Measurements from ENCODE around the gene ENOX1.

ENOX1 gene

DNA sequence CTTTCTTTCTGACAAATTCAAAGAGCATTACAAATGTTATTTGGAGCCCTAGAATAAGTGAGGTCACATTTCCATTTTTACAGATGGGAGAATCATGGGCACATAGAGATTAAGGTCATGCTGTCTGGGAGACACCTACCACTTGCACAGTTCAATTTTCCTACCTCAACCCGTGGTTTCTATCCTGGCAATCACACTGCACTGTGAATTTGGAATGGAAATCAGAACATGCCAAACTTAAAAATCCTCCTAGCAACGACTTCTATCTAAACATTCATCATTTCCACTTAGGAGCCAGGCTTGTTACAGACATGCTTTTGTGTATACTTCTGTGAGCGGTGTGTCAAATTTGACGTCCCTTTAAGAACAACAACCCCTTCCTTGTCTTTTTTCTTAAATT is 511.9 kb downstream of the ENOX1 start:
- H3K36me3 ChIP-seq (ENCODE audit: control insufficient read depth, insufficient read depth, low read length) = no peaks in the 10 kb centered on the region
- WGBS, 2 experiments (ENCODE audit: insufficient coverage in 2 of 2) = 66 to 100% methylated on average over 1 to 2 of the region's 4 CpGs
- H3K4me1 ChIP-seq (ENCODE audit: control insufficient read depth, insufficient read depth, low read length, poor library complexity, severe bottlenecking) = peaks cover 9% of the 10 kb centered on the region
- H3K27ac ChIP-seq (ENCODE audit: low read depth, low read length, severe bottlenecking) = no peak overlapping the region
- no peaks in the 10 kb centered on the region for H3K9me3 ChIP-seq (ENCODE audit: control insufficient read depth, low read length)
- no peak overlapping the region for H3K4me3 ChIP-seq (ENCODE audit: extremely low read depth, insufficient read depth, low read length, poor library complexity, severe bottlenecking)

DNA sequence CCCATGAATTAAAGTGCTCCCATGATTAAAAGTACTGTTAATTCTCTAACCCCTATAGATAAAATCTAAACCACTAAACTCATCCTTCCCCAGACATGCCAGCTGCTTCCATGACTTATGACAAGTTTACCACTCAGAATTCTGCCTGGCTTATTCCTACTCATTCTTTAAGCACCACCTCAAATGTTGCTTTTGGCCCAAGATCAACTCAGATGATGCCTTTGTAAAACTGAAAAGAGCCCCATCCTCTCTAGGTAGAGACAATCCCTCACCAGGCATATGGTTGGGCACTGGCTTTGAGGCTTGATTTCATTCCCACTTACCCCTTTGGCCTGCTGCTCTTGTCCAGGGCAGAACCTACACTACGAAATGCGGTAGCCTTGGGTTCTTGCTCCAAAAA is 513.4 kb downstream of the ENOX1 start:
- no peaks in the 10 kb centered on the region for H3K9me3 ChIP-seq (ENCODE audit: control insufficient read depth, low read length)
- no peak overlapping the region for H3K27ac ChIP-seq (ENCODE audit: low read depth, low read length, severe bottlenecking)
- 90 to 100% methylated on average over 1 to 2 of the region's 2 CpGs for WGBS, 2 experiments (ENCODE audit: insufficient coverage in 2 of 2)
- no peak overlapping the region for H3K4me3 ChIP-seq (ENCODE audit: extremely low read depth, insufficient read depth, low read length, poor library complexity, severe bottlenecking)
- no peaks in the 10 kb centered on the region for H3K36me3 ChIP-seq (ENCODE audit: control insufficient read depth, insufficient read depth, low read length)
- peaks cover 20% of the 10 kb centered on the region for H3K4me1 ChIP-seq (ENCODE audit: control insufficient read depth, insufficient read depth, low read length, poor library complexity, severe bottlenecking)

DNA sequence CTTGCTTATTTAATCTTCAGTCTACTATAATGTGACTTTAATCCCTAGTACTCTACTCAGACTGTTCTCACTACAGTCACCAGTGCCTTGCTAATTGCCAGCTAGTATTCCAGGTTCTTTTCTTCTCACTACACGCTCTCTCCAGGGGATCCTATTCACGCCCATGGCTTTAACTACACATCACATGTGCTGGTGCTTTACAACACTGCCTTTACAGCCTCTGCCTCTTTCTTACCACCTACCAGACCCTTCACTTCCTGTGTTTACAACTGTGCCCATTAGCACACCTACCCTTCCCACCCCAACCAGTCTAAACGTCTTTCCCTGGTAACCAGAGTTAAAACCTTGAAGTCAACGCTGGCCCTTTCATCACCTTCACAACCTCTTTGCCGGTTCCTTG is 513.9 kb downstream of the ENOX1 start:
- no peaks in the 10 kb centered on the region for H3K36me3 ChIP-seq (ENCODE audit: control insufficient read depth, insufficient read depth, low read length)
- 66 to 76% methylated on average over 5 of the region's 5 CpGs for WGBS, 2 experiments (ENCODE audit: insufficient coverage in 2 of 2)
- H3K9me3 ChIP-seq (ENCODE audit: control insufficient read depth, low read length) = no peaks in the 10 kb centered on the region
- H3K4me3 ChIP-seq (ENCODE audit: extremely low read depth, insufficient read depth, low read length, poor library complexity, severe bottlenecking) = no peak overlapping the region
- H3K27ac ChIP-seq (ENCODE audit: low read depth, low read length, severe bottlenecking) = no peak overlapping the region
- peaks cover 23% of the 10 kb centered on the region for H3K4me1 ChIP-seq (ENCODE audit: control insufficient read depth, insufficient read depth, low read length, poor library complexity, severe bottlenecking)

DNA sequence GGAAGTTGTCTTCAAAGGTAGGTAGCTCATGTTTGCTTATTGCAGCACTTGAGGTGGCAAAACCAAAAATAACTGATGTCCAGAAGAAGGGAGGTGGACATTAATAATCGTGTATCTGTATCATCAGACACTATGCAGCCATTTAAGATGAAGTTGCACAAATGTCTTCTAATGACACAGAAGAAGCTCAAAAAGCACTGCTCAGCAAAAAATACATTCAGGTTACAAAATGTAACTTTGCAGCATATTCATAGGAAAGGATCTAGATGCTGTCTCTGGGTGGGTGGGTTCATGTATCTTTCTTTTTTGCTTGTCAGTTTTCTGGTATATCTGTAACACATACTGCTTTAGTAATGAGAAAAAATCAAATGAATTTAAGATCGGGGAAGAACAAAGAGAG is 515.6 kb downstream of the ENOX1 start:
- H3K27ac ChIP-seq (ENCODE audit: low read depth, low read length, severe bottlenecking) = no peak overlapping the region
- H3K9me3 ChIP-seq (ENCODE audit: control insufficient read depth, low read length) = no peaks in the 10 kb centered on the region
- no peaks in the 10 kb centered on the region for H3K36me3 ChIP-seq (ENCODE audit: control insufficient read depth, insufficient read depth, low read length)
- peaks cover 37% of the 10 kb centered on the region for H3K4me1 ChIP-seq (ENCODE audit: control insufficient read depth, insufficient read depth, low read length, poor library complexity, severe bottlenecking)
- H3K4me3 ChIP-seq (ENCODE audit: extremely low read depth, insufficient read depth, low read length, poor library complexity, severe bottlenecking) = no peak overlapping the region
- WGBS, 2 experiments (ENCODE audit: insufficient coverage in 2 of 2) = 80% methylated on average over 1 of the region's 2 CpGs; no CpG with 5 or more reads in 1 of the 2 experiments

DNA sequence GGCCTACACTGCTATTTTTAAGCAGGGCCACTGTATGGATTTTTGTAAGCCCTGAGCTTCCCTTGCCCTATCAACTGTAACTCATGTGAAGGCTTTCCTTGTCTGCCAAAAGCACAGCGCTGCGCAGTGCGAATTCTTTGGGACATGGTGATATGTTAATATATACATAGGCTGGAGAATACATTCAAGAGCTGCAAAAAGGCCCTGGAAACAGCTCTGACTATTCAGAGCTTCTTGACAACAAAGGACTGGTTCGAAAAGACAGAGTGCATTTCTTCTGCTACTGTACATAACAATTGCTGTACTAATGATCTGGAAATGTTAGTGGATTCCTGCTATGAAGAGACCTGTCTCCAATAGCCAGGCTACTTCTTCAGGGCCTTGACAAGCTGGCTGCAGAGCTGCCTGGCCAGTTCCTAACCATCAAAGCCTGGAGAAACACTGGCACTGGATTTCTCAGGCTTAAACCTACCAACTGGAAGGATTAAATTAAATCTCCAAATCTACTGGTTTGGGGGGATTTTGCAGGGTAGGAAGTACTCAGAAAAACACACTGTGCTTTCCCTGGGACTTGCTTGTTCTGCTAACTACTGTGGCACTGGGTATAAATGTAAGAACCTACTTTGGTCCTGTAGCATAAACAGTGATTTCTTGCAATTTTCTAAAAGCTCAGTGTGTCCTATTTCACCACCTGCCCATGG is 516.5 kb downstream of the ENOX1 start:
- Histone ChIP-seq H3K9me3 (ENCODE audit: control insufficient read depth, low read length) (no peaks in the 10 kb centered on the region), H3K4me1 (ENCODE audit: control insufficient read depth, insufficient read depth, low read length, poor library complexity, severe bottlenecking) (peaks cover 37% of the 10 kb centered on the region), H3K4me3 (ENCODE audit: extremely low read depth, insufficient read depth, low read length, poor library complexity, severe bottlenecking) (no peak overlapping the region), H3K36me3 (ENCODE audit: control insufficient read depth, insufficient read depth, low read length) (no peaks in the 10 kb centered on the region), H3K27ac (ENCODE audit: low read depth, low read length, severe bottlenecking) (peak overlapping the region; percentile 75)
- WGBS, 2 experiments (ENCODE audit: insufficient coverage in 2 of 2) = 81% methylated on average over 3 of the region's 4 CpGs; no CpG with 5 or more reads in 1 of the 2 experiments

DNA sequence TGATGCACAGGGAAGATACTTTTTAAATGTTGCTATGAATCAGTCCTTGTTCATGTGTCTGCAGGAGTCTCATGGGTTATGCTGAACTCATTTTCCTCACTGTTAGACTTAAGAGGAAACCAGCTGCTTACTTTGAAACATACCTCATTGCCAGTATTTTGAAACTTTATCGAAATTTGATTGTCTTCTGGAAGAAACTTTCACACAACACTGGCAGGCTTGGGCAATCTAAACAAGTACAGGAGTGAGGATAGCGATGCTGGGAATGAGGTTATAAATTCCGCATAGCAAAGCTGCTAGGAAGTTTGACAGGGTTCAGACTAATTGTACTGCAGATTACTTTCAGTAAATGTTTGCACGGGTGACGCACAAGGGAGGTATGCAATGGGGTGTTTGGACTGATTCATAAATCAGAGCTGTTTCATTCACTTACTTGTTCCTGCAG is 517.7 kb downstream of the ENOX1 start:
- peak overlapping the region; percentile 75 for H3K27ac ChIP-seq (ENCODE audit: low read depth, low read length, severe bottlenecking)
- peaks cover 37% of the 10 kb centered on the region for H3K4me1 ChIP-seq (ENCODE audit: control insufficient read depth, insufficient read depth, low read length, poor library complexity, severe bottlenecking)
- WGBS, 2 experiments (ENCODE audit: insufficient coverage in 2 of 2) = 82 to 95% methylated on average over 4 of the region's 5 CpGs
- H3K36me3 ChIP-seq (ENCODE audit: control insufficient read depth, insufficient read depth, low read length) = no peaks in the 10 kb centered on the region
- no peak overlapping the region for H3K4me3 ChIP-seq (ENCODE audit: extremely low read depth, insufficient read depth, low read length, poor library complexity, severe bottlenecking)
- H3K9me3 ChIP-seq (ENCODE audit: control insufficient read depth, low read length) = no peaks in the 10 kb centered on the region

DNA sequence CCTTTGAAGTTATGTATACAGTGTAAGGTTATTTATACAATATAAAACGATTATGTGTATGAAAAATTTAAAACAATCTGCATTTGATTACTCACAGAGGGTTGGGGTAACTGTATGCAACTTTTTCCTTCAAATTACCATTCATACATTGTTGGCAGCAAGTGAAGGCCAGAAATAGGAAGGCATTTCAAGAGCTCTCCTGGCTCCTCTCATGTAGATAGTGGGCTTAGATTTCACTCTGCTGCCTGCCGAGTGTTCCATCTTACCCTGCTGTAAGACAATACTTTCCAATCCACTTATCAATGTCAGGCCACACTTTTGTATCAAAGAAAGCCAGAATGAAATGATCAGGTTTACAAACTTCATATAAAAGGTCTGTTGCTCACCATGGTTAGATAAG is 518.1 kb downstream of the ENOX1 start:
- Histone ChIP-seq H3K27ac (ENCODE audit: low read depth, low read length, severe bottlenecking) (peak overlapping the region; percentile 75), H3K9me3 (ENCODE audit: control insufficient read depth, low read length) (no peaks in the 10 kb centered on the region), H3K4me1 (ENCODE audit: control insufficient read depth, insufficient read depth, low read length, poor library complexity, severe bottlenecking) (peaks cover 37% of the 10 kb centered on the region), H3K36me3 (ENCODE audit: control insufficient read depth, insufficient read depth, low read length) (no peaks in the 10 kb centered on the region), H3K4me3 (ENCODE audit: extremely low read depth, insufficient read depth, low read length, poor library complexity, severe bottlenecking) (no peak overlapping the region)
- 57 to 75% methylated on average over 1 of the region's 2 CpGs for WGBS, 2 experiments (ENCODE audit: insufficient coverage in 2 of 2)

DNA sequence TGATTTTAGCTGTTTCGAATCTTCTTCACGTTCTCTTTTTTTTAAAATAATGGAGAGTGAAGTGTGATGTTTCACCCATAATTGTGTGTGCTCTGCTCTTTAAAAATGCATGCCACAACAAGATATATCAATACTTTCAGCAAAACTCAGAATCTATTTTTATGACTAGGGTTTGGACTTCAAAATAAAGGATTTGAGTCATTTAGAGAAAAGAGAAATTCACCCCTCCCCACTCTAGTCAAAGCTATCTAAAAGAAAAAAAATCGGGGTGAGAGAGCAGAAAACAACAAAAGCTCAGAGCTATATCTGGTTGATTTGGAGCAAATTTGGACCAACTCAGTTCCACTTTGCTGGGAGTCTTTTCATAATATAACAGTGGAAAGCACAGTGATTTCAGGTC is 518.9 kb downstream of the ENOX1 start:
- no peak overlapping the region for H3K27ac ChIP-seq (ENCODE audit: low read depth, low read length, severe bottlenecking)
- H3K36me3 ChIP-seq (ENCODE audit: control insufficient read depth, insufficient read depth, low read length) = no peaks in the 10 kb centered on the region
- H3K9me3 ChIP-seq (ENCODE audit: control insufficient read depth, low read length) = no peaks in the 10 kb centered on the region
- H3K4me3 ChIP-seq (ENCODE audit: extremely low read depth, insufficient read depth, low read length, poor library complexity, severe bottlenecking) = no peak overlapping the region
- WGBS, 2 experiments (ENCODE audit: insufficient coverage in 2 of 2) = no CpG with 5 or more reads among the region's 3 CpGs
- H3K4me1 ChIP-seq (ENCODE audit: control insufficient read depth, insufficient read depth, low read length, poor library complexity, severe bottlenecking) = peaks cover 37% of the 10 kb centered on the region

DNA sequence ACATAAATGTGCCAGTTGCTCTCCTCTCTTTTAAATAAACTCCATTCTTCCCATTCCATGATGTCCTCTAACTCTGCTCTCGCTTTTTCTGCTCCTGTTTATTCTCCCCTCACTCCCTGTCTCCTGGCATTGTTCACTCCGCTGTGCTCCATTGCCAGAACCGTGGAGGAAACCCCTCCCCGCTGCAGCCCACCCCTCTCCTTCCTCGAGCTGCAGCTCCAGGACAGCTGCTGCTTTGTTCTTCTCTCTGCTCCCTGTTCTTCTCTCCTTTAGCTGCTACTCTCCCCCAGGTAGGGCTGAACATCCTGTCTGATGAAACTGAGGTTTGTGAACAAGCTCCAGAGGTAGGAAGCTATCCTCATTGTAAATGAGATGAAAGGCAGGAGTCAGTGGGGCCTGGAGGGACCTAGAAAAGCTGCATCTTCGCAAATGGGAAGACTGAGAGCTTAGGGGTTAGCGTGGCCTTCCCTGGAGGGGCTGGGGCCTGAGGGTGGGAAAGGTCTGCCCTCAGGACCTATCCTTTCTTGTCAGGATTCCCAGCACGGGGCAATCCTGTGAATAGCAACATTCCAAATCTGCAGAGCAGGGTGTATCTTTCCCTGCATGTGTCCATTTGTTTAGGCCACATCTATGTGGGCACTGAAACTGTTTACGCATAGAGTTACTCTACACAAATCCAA is 519.7 kb downstream of the ENOX1 start:
- peak overlapping the region; percentile 8 for H3K27ac ChIP-seq (ENCODE audit: low read depth, low read length, severe bottlenecking)
- H3K4me3 ChIP-seq (ENCODE audit: extremely low read depth, insufficient read depth, low read length, poor library complexity, severe bottlenecking) = no peak overlapping the region
- peaks cover 37% of the 10 kb centered on the region for H3K4me1 ChIP-seq (ENCODE audit: control insufficient read depth, insufficient read depth, low read length, poor library complexity, severe bottlenecking)
- 44 to 78% methylated on average over 7 of the region's 9 CpGs for WGBS, 2 experiments (ENCODE audit: insufficient coverage in 2 of 2)
- H3K36me3 ChIP-seq (ENCODE audit: control insufficient read depth, insufficient read depth, low read length) = no peaks in the 10 kb centered on the region
- no peaks in the 10 kb centered on the region for H3K9me3 ChIP-seq (ENCODE audit: control insufficient read depth, low read length)

DNA sequence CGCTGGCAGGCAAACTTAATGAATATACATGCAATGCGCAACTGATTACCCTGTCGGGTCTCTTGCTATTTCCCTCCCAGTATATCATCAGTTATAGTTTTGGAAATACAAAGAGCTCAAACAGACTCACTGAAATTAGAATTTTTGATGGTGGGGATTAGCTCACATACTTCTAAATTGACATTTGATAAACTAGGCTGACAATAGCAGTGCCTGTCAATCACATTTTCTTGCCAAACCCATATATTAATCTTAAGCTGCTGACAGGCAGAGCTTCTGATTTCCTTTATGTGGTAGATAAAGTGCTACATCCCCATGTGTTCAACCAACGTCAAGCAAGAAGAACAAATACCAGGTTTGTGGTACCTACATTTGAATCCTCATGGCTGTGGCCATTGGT is 521.7 kb downstream of the ENOX1 start:
- no peaks in the 10 kb centered on the region for H3K9me3 ChIP-seq (ENCODE audit: control insufficient read depth, low read length)
- WGBS, 2 experiments (ENCODE audit: insufficient coverage in 2 of 2) = 80% methylated on average over 1 of the region's 4 CpGs; no CpG with 5 or more reads in 1 of the 2 experiments
- H3K4me3 ChIP-seq (ENCODE audit: extremely low read depth, insufficient read depth, low read length, poor library complexity, severe bottlenecking) = no peak overlapping the region
- H3K4me1 ChIP-seq (ENCODE audit: control insufficient read depth, insufficient read depth, low read length, poor library complexity, severe bottlenecking) = peaks cover 38% of the 10 kb centered on the region
- H3K27ac ChIP-seq (ENCODE audit: low read depth, low read length, severe bottlenecking) = no peak overlapping the region
- H3K36me3 ChIP-seq (ENCODE audit: control insufficient read depth, insufficient read depth, low read length) = no peaks in the 10 kb centered on the region

DNA sequence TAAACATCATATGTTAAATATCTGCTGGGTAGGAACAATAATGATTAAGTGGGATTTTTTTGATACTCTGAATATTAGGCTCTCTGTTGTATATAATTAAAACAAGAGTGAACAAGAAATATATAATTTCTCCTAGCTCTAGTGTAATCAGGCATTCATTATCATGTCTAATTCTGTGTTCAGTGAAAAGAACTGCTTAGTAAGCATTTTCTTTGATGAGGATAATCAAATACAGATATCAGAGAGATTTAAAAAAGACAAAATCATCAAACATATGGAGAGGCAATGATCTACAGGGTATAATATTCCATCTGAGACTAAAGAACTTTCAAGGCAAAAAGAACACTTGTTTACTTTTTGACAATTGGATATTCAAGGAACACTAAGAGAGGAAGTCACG is 522.3 kb downstream of the ENOX1 start:
- Histone ChIP-seq H3K36me3 (ENCODE audit: control insufficient read depth, insufficient read depth, low read length) (no peaks in the 10 kb centered on the region), H3K9me3 (ENCODE audit: control insufficient read depth, low read length) (no peaks in the 10 kb centered on the region), H3K27ac (ENCODE audit: low read depth, low read length, severe bottlenecking) (no peak overlapping the region), H3K4me1 (ENCODE audit: control insufficient read depth, insufficient read depth, low read length, poor library complexity, severe bottlenecking) (peaks cover 32% of the 10 kb centered on the region), H3K4me3 (ENCODE audit: extremely low read depth, insufficient read depth, low read length, poor library complexity, severe bottlenecking) (no peak overlapping the region)
- WGBS, 2 experiments (ENCODE audit: insufficient coverage in 2 of 2) = no CpG with 5 or more reads among the region's 1 CpG

Measured in mesodermal cell (in vitro differentiated cells).